Left renal cortex interstitium (tissue), 4 donors: ENCODE results near the gene TTC34. TPM values are rescaled to one million over a fixed set of nuclear protein-coding genes. Genes with fewer than 3 reads are reported as not detected.

ENCODE experiments used
- DNase-seq, 4 donors: peaks; one replicate each; pipeline ENCODE4 v3.0.0-alpha.2; 2013; ENCODE audit warnings: low read depth in 4 of 4, low spot score in 2 of 4, missing footprints in 1 of 4
- polyA plus RNA-seq, 4 donors: library from polyadenylated mRNA; unstranded; fragments of 120-200 nt; gene quantifications; one replicate each; pipeline ENCODE4 v1.2.1, GENCODE V29; 2013; ENCODE audit not compliant: insufficient read length in 4 of 4

TTC34 gene
- polyA plus RNA-seq, 4 donors: 0.49 to 1.5 (median 1.0) TPM

DNA sequence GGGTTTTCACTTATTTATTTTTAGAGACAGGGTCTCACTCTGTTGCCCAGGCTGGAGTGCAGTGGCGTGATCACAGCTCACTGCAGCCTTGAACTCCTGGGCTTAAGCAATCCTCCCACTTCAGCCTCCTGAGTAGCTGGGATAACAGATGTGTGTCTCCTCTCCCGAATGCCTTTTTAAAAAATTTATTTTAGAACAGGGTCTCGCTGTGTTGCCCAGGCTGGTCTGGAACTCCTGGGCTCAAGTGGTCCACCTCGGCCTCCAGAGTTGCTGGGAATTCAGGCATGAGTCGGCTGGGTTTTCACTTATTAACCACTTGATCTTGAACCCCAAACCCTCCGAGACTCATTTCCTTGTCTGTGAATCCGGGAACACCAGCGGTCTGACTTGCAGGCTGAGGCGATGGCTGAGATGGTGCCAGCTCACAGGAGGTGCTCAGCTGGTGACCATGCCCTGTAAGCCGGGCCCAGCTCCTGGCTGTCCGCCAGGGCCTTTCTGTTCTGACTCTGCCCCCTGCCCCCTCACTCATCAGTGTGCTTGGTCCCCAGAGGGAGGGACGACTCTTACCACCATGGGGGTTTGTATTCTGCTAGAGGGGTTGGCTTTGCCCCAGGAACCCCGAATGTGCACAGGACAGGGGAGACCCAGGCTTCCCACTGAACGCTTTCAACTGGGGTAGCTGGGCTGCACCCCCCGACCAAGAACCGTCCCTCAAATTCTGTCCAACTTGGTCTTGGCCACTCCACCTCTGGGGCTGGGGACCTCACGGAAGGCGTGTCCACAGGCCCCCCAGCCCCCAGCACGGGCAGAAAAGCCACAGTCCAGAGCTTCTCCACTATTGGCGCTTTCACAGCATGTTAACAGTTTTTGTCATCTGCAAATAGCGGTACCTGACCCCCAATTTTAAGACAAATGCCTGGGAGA, 191.2 kb downstream of the TTC34 start:
- no peak for DNase-seq

DNA sequence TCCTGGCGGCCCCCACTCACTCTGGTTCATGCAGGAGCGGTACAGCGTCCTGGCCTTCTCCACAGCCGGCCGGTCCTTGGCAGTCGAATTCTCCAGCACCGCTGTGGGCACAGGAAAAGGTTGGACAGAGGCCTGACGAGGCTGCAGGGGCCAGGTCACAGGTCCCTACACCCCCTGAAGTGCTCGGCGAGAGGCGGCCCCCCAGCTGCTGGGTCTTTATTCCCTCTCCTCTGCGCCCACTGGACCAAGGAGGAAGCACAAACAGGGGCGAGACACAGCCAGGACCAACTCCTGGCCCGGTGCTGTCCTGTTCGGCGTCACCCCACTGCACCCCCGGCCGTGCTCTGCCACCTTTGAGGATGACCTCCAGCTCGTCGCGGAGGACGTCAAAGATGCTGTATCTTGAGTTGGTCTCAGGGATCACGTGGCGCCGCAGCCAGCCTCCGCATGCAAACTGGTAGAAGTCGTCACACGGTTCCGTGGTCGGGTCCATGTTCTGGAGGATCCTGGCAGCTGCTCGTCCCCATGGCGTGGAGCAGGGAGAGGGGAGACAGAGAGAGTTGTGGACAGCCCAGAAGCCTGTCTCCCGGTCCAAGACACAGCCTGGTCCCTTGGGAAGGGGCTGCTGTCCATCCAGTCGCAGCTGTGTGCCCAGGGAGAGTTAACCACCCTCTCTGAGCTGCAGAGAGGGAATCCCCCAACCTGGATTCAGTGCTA, 192.0 kb downstream of the TTC34 start:
- DNase-seq: no peak

- no peak for DNase-seq
Measured at GRCh38 chr1:2607641-2608091, 193.8 kb downstream of the TTC34 start.

- DNase-seq: no peak
Measured at GRCh38 chr1:2606881-2607621, 194.4 kb downstream of the TTC34 start.

DNA sequence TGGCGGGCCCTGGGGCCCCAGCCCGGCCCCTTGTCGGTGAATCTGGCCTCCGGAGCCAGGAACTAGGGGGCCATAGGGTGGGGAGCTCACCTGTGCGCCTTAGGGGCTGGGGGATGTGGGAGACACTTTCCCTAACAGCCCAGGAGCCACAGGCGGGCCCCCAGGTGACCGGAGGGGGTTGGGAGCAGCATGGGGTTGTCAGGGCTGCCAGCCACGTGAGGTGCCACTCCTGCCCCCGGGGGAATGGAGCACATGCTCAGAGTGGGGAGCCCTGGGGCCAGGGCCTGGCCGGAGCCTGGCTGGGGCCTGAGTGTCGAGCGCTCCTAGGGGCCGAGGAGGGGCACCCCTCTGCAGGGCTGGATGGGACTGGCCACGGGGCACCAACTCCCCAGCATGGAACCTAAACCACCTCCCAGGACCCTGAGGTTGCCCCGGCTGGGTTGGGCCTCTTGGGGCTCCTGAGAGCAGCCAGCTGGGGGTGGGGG, 195.1 kb downstream of the TTC34 start:
- DNase-seq: no peak

DNA sequence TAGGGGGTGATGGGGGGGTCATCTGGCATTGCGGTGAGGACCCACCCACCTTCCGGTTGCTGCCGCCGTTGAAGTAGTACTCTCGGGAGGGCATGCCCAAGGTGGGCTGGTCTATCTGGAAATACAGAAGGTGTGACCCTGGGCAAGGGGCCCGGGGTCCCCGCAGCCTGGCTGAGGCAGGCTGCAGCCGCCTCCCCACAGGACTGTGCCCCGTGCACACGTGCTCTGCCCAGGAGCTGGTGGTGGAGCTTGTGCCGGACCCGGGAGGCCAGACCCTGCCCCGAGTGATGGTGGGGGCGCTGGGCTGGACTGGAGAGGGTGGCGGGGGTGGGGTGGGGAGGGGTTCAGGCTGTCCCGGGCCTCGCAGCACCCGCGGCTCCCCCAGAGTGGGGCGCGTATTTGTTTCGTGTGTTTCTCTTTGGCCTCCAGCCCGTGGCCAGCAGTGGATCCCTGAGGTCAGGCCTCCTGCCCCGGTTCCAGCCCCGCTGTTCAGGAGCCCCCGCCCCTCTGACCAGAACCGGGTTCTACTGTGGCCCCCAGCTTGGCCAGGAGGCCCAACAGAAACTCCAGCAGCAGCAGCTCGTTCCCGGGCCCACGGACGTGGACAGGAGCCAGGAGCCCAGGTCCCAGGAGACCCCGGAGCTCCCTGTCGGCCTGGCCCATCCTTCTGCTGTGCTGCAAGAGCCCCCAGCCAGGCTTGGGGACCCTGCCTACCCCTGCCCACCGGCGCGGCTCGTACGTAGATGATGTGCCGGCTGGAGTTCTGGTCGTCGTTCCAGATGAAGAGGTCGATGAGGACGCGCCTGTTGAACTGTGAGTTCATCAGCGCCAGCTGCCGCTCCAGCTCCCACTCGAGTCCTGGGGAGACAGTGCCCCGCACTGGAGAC, 195.7 kb downstream of the TTC34 start:
- no peak for DNase-seq

DNA sequence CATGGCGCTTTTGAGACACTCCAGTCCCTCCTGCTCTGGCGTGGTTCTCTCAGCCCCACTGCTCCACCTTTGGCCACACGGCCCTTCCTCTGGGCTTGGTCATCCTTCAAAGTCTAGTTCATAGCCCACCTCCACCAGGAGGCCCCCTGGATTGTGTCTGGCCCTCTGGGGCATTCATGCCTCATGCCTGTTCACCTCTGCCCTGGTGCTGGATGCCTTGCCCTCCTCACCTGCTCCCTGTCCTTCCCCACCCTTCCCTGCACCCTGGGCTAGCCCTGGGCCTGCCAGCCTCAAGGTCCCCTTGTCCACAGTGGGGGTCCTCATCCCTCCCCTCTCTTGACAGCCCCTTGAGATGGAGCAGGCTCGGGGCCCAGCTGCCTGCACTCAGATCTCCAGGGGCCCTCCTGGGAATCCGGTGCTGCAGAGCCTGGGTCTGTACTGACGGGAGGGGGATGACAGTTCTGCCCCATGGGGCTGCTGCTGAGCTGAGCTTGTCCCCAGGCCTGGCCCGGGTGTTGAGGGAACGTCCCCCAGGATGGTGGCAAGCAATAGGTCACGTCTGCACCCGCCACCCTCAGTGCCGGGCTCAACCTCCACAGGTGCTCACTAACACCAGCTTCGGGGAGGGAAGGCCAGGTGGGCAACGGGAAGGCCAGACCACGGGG, 196.5 kb downstream of the TTC34 start:
- no peak for DNase-seq

DNA sequence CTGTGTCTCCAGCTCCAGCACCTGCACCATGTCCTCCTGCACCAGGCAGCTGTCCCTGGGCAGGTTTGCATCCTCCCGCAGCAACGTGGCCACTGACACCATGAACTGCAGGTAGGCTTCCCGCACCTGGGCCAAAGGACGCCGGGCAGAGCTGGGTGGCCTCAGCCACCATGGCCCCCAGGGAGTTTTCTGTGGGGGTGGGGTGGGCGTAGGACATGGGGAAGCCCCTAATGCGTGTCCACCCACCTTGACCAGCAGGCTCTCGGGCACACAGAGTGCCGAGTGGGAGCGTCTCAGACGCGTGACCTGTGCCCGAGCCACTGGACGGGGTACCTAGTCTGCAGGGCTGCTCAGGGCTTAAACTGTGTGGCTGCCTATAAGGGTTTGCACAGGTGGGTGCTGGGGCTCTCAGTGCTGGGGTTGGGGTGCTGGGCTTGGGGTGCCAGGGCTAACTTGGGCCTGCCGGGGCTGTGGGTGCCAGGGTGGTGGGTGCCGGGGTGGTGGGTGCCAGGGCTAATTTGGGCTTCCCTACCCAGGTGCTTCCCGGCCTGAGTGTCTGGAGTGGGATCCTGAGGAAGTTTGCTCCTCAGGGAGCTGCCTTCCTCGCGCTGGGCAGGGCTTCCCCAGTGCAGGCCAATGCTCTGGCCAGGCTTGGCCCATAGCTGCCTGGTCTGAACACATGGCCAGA, 197.2 kb downstream of the TTC34 start:
- no peak for DNase-seq

GRCh38 chr1:2603521-2604155, 197.9 kb downstream of the TTC34 start:
- no peak for DNase-seq

DNA sequence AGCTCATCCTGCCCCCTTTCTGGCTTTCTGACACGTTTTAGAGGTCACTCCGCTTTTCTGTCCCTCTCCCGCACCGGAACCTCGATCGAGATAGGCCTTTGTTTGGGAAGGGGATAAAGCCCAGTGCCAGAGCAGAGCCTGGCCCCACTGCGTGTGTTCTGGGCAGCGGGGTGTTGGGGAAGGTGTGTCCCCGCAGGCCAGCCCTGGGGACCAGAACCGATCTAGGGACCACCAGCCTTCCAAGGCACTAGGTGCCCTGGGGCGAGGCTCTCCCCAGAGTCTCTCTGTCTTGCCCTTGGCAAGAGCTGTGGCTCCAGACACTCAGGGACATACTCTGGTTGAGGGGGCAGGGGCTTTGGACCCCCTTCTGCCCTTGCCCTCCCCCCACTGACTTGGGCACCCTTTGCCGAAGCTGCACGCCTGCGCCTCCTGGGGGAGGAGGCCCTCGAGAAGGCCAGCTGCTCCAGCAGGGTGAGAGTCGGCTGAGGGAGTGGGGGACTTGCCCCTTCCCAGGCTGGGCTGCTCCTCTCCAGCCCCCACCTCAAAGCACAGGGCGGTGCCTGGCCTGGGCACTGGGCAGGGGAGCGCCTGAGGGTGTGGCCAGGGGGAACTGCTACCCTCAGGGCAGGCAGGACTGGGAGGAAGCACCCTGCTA, 198.5 kb downstream of the TTC34 start:
- no peak for DNase-seq

DNA sequence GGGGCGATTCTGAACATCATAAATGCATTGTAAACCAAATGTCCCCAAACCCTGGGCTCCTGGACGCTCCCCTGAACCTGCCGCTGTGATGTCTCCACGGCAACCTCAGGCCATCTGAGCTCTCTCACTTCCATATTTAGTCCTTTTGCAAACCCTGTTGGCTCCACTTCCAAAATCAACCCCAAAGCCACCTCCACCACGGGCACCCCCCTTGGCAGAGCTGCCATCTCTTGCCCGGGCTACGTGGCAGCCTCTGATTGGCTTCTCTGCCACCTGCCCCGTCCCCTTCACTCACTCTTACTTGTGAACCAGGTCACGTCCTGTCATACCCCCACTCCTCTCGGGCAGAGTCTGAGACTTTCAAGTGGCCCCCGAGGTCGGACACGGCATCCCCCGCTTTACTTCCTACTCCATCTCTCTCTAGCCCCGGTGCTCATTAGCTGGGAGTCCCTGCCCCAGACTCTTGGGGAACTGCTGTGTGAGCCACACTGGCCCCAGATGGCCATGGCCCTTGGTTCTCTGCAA, 199.1 kb downstream of the TTC34 start:
- DNase-seq: no peak

DNA sequence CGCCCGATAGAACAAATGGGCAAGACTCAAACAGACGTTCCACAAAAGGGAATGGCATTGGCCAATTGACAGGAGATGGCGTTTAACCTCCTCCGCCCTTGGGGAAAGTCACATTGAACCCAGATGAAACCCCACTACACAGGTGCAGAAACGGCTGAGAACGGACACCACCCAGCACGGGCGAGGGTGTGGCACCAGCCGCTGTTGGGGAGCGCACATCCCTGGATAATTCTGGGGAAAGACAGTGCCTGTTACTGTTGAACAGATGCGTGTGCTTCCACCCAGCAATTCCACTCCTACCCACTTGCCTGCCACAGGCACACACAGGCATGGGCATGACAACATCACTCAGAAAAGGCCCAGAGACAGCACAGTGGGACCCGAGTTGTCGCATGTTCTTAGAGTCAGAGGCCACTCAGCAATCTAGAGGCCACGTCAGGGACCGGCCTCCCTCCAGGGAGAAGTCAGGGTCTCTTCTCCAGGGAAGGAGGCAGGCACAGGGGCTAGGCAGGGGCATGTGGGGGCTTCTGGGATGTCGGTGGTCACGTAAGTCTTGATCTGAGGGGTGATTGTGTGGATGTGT, 199.7 kb downstream of the TTC34 start:
- DNase-seq: no peak

GRCh38 chr1:2598329-2598931, 203.1 kb downstream of the TTC34 start:
- DNase-seq: no peak

DNA sequence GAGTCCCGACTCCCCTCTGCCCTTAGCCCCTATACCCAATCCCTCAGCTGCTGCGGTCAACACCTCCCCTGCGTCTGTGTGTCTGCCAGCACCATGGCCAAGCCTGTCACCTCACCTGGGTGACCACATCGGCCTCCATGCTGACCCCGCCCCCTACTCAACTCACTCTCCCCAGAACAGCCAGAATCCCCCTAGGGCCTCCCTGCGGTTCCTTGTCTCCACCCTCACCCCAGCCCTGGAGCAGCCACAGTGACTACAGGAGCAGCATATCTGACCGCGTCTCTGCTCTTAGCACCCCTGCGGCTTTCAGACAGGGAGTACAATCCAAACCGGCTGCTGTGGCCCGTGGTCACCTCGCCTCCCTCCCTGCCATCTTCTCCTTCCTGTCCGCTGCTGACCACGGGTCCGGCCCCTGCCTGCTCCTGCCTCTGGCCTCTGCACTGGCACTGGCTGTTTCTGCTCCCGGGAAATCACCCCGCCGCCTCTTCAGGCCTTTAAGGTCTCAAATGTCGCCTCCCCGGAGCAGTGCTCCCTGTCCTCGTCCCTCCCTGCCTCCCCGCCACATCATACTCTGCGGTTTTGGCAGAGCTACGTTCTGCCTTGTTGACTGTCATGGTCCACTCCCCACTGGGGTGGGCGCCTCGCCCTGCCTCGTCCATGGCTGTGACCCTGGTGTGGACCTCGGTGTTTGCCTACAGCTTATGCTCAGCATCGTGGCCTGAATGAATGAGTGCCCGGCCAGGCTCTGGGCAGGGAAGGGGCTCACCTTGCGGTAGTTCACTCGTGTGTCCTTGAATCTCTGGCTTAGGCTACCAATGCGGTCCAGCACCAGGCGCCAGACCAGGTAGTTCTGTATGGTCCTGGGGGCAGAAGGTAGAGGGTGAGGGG, 203.8 kb downstream of the TTC34 start:
- no peak for DNase-seq

DNA sequence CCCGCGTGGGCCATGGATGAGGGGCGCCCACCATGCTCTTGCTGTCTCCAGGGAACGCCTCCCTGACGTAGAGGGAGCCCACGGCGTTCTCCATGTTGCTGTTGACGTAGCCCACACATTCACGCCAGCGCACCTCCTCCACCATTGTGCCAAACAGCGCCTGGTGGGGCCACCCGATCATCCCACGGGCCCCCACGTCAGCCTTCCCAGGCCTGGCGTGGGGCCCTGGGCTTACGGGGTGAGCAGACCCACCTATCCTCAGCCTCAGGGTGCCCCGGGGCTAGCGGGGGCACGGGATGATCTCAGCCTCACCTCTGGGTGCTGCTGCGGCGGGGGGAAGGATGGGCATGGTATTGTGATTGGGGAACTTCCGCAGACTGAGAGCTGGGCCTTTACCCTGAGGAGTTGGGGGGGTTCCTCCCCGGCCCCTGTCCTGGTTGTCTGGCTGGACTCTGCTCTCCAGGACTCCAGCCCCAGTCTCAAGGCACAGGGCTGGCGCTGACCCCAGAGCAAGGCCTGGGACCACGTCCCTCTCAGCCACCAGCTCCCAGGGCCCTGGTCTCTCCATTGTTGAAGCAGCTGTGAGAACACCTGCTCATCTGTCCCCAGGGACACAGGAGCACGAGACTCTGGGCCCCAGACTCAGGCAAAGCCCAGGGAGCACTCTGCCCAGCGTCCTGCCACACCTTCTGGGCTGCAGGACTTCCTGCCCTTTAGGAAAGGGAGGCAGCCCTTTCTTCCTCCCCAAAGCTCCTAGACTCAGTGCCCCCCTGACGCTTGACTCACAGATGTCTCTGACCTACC, 204.8 kb downstream of the TTC34 start:
- DNase-seq: no peak
